CD4-positive, alpha-beta T cell treated with Interferon gamma for 1 hour (primary cell): ENCODE results near the gene RAB40A.

ENCODE experiments used
- DNase-seq: peaks from one replicate; pipeline ENCODE4 v3.0.0-alpha.2; 2020

The RAB40A gene

GRCh38 chrX:103519389-103519788, at the start of gene RAB40A:
RAB40A (minus strand) TSS chrX:103519489; CDS start chrX:103500756, 18,733 bp downstream.
- no peak for DNase-seq

GRCh38 chrX:103565752-103566151, 46.5 kb upstream of the RAB40A start:
- DNase-seq, result no peak

- DNase-seq, result no peak
Observed at GRCh38 chrX:103565197-103565596, 45.9 kb upstream of the RAB40A start.

- no peak for DNase-seq
Observed at GRCh38 chrX:103562801-103563200, 43.5 kb upstream of the RAB40A start.

GRCh38 chrX:103560256-103560655, 41.0 kb upstream of the RAB40A start:
- DNase-seq, result no peak

GRCh38 chrX:103556963-103557612, 37.8 kb upstream of the RAB40A start:
- DNase-seq, result no peak

GRCh38 chrX:103554687-103555424, 35.6 kb upstream of the RAB40A start:
- peak; percentile 69 for DNase-seq

GRCh38 chrX:103552236-103552635, 32.9 kb upstream of the RAB40A start:
- DNase-seq, result no peak

GRCh38 chrX:103550415-103551051, 31.2 kb upstream of the RAB40A start:
- DNase-seq, result no peak

GRCh38 chrX:103549916-103550315, 30.6 kb upstream of the RAB40A start:
- DNase-seq, result no peak

GRCh38 chrX:103540145-103540544, 20.9 kb upstream of the RAB40A start:
- DNase-seq, result no peak

GRCh38 chrX:103539695-103540094, 20.4 kb upstream of the RAB40A start:
- DNase-seq, result no peak

- DNase-seq, result no peak
Observed at GRCh38 chrX:103538728-103539127, 19.4 kb upstream of the RAB40A start.

- no peak for DNase-seq
Observed at GRCh38 chrX:103537871-103538387, 18.6 kb upstream of the RAB40A start.

- DNase-seq, result no peak
Observed at GRCh38 chrX:103536732-103537131, 17.4 kb upstream of the RAB40A start.

GRCh38 chrX:103536071-103536470, 16.8 kb upstream of the RAB40A start:
- no peak for DNase-seq

- DNase-seq, result no peak
Observed at GRCh38 chrX:103535206-103535605, 15.9 kb upstream of the RAB40A start.

- peak; percentile 44 for DNase-seq
Observed at GRCh38 chrX:103533511-103534216, 14.4 kb upstream of the RAB40A start.

- DNase-seq, result no peak
Observed at GRCh38 chrX:103531002-103531401, 11.7 kb upstream of the RAB40A start.

GRCh38 chrX:103530545-103530944, 11.3 kb upstream of the RAB40A start:
- no peak for DNase-seq

- DNase-seq, result no peak
Observed at GRCh38 chrX:103529550-103529949, 10.3 kb upstream of the RAB40A start.

- DNase-seq, result no peak
Observed at GRCh38 chrX:103524747-103525146, 5.5 kb upstream of the RAB40A start.

GRCh38 chrX:103523605-103524004, 4.3 kb upstream of the RAB40A start:
- DNase-seq, result no peak
